ENCODE data around the gene CTNND2.

DNA sequence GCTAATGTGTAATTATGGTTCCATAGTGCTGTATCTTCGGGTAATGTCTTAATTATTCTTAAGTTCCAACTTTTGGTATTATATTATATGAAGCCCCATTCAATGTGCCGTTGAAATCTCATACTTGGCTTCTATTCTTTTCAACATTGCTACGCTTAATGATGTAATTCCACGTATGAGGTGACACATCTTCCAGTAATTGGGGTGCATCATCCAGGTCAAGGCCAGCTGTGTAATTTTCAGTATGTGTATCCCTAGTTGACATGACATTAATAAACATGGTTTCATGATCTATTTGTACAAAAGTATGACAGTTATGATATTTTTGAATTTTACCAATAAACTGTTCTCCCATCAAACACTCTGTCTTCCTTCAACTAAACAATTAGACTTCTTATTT lies 546.3 kb downstream of the CTNND2 start:
- no peak for TF ChIP-seq EZH2 (IDR thresholded peaks at IDR 0.05; ENCODE audit: borderline replicate concordance, low read depth, low read length, severe bottlenecking)
- TF ChIP-seq, protein P1, sequence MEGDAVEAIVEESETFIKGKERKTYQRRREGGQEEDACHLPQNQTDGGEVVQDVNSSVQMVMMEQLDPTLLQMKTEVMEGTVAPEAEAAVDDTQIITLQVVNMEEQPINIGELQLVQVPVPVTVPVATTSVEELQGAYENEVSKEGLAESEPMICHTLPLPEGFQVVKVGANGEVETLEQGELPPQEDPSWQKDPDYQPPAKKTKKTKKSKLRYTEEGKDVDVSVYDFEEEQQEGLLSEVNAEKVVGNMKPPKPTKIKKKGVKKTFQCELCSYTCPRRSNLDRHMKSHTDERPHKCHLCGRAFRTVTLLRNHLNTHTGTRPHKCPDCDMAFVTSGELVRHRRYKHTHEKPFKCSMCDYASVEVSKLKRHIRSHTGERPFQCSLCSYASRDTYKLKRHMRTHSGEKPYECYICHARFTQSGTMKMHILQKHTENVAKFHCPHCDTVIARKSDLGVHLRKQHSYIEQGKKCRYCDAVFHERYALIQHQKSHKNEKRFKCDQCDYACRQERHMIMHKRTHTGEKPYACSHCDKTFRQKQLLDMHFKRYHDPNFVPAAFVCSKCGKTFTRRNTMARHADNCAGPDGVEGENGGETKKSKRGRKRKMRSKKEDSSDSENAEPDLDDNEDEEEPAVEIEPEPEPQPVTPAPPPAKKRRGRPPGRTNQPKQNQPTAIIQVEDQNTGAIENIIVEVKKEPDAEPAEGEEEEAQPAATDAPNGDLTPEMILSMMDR (IDR thresholded peaks at IDR 0.05; ENCODE audit: borderline replicate concordance, extremely low read depth, low read length, poor library complexity, severe bottlenecking): no peak

Measured in DND-41 (cell line).